ENCODE results near the gene ADCY10. TPM values are rescaled to one million over a fixed set of nuclear protein-coding genes. Genes with fewer than 3 reads are reported as not detected.
A peak's percentile ranks its signal among the peaks of the same experiment; 100 is the strongest.

The ADCY10 gene
- total RNA-seq, 1 donor from 2014 or later = 0.09 TPM

GRCh38 chr1:167795810-167796740 is 117.9 kb downstream of the ADCY10 start:
- no peak for DNase-seq
- Histone ChIP-seq H3K27ac (peak overlapping the region; percentile 66), H3K27me3 (ENCODE audit: low read depth) (no peaks in the 10 kb centered on the region), H3K4me1 (peaks cover 38% of the 10 kb centered on the region), H3K4me3 (no peak overlapping the region), H3K9me3 (no peaks in the 10 kb centered on the region), H3K36me3 (no peaks in the 10 kb centered on the region)
- no peak for TF ChIP-seq CTCF (IDR thresholded peaks at IDR 0.05)
- ATAC-seq = peak in 1 of 2 donors; percentile 31
- intact Hi-C loops (cut with DNase I) = no loop called here

- Histone ChIP-seq H3K27ac (no peak overlapping the region), H3K27me3 (ENCODE audit: low read depth) (no peaks in the 10 kb centered on the region), H3K9me3 (no peaks in the 10 kb centered on the region), H3K36me3 (peaks cover 14% of the 10 kb centered on the region), H3K4me1 (peaks cover 38% of the 10 kb centered on the region), H3K4me3 (no peak overlapping the region)
- DNase-seq (no peak), ATAC-seq (no peak)
- TF ChIP-seq CTCF (IDR thresholded peaks at IDR 0.05) = no peak
- intact Hi-C loops (cut with DNase I) = no loop called here
Observed at GRCh38 chr1:167794043-167794442, 119.9 kb downstream of the ADCY10 start.

DNA sequence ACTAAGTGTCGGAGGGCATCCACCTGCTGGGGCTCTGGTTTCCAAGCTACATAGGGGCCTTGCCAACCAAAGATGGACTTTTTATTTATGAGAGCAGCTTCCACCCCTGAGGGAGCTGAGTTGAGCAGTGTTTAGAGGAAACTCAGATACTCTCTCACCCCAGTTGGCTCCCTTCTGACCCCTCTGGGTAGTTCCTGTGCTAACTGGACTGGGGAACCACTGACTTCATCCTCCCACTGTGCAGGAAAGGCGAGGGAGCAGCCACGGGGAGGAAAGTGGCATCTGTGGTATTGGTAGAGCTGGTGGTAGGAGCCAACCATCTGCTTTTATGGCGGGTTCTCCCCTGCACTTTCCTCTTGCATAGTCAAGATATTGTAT is 121.8 kb downstream of the ADCY10 start:
- no peak overlapping the region for H3K4me3 ChIP-seq
- H3K27ac ChIP-seq = peak overlapping the region; percentile 24
- peaks cover 25% of the 10 kb centered on the region for H3K4me1 ChIP-seq
- H3K36me3 ChIP-seq = peaks cover 33% of the 10 kb centered on the region
- TF ChIP-seq CTCF (IDR thresholded peaks at IDR 0.05) = no peak
- no peaks in the 10 kb centered on the region for H3K27me3 ChIP-seq (ENCODE audit: low read depth)
- ATAC-seq (peak in 1 of 2 donors; percentile 16), DNase-seq (no peak)
- intact Hi-C loops (cut with DNase I) = no loop called here
- H3K9me3 ChIP-seq = no peaks in the 10 kb centered on the region

DNA sequence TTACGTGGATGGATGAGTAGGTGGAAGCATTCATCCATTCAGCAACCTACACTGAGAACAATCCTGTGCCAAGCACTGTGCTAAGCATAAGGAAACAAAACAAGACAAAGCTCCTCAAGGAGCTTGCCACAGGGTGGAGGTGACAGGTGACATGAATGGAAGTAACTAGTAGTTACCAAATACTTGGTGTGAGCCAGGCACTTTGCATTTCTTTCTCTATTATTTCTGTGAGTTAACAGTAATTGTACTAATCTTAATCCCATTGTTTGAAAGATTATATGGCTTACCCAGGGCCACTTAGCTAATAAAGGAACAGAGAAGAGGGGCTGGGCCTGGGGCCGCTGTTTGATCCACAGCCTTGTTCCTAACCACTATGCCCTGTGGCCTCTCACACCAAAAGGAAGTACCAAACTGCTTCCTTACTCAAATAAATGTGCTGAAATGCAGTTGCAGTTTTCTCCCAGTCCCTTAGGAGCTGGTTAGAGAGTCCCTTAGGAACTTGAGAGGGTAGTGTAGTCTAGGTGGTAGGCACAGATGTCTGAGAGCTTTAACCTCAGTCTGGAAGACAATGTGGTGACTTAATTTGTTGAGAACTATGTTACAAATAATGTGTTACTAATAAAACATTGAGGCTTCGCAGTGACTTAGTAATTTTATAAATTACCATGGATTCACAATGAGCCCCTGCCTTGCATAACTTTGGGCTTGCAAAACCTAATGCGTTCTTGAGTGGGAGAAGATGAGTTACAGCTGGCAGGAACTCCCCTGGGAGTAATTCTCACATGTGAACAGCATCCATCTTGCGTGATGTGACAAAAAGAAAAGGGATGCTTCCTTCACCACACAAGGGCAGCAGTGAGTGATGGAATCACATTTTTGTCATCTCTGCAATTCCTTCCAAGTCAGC is 122.4 kb downstream of the ADCY10 start:
- no peak overlapping the region for H3K4me3 ChIP-seq
- DNase-seq (no peak), ATAC-seq (peak; percentile 46 to 64)
- no peak for TF ChIP-seq CTCF (IDR thresholded peaks at IDR 0.05)
- no peaks in the 10 kb centered on the region for H3K27me3 ChIP-seq (ENCODE audit: low read depth)
- intact Hi-C loops (cut with DNase I) = no loop called here
- H3K4me1 ChIP-seq = peaks cover 21% of the 10 kb centered on the region
- H3K36me3 ChIP-seq = peaks cover 38% of the 10 kb centered on the region
- peak overlapping the region; percentile 48 for H3K27ac ChIP-seq
- no peaks in the 10 kb centered on the region for H3K9me3 ChIP-seq

GRCh38 chr1:167790117-167790516 is 123.8 kb downstream of the ADCY10 start:
- ATAC-seq (no peak), DNase-seq (no peak)
- H3K36me3 ChIP-seq = peaks cover 38% of the 10 kb centered on the region
- no peaks in the 10 kb centered on the region for H3K9me3 ChIP-seq
- H3K4me3 ChIP-seq = no peak overlapping the region
- H3K27me3 ChIP-seq (ENCODE audit: low read depth) = no peaks in the 10 kb centered on the region
- intact Hi-C loops (cut with DNase I) = no loop called here
- H3K27ac ChIP-seq = no peak overlapping the region
- peaks cover 11% of the 10 kb centered on the region for H3K4me1 ChIP-seq
- no peak for TF ChIP-seq CTCF (IDR thresholded peaks at IDR 0.05)
